ENCODE results near the gene MCRS1. TPM values are rescaled to one million over a fixed set of nuclear protein-coding genes. Genes with fewer than 3 reads are reported as not detected.

MCRS1 gene
- total and polyA plus RNA-seq, 4 donors: 20.0 to 33.1 (median 26.1) TPM

DNA sequence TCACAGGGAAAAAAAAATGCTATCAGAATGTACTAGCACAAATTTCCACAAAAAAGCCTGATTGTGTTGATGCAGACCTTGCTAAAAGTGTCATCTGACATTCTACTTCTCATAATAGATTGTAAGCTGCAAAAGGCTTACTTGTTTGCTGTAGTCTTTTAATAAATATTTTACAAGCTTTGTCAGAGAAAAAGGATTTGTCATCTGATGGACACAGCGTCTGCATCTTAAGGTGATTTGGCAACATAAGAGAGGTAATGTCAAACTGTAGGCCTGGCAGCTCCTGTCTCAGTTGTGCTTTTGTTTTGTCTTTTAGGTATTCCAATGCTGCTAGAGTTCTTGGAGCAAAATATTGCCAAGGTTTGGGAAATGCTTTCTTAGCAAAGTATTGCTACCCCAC, 55.4 kb downstream of the MCRS1 start:
- Histone ChIP-seq H3K27me3 (ENCODE audit: control insufficient read depth in 4 of 4, insufficient read depth in 4 of 4, low read length in 3 of 4) (no peaks in the 10 kb centered on the region), H3K4me3 (ENCODE audit: low read depth in 1 of 3, low read length in 3 of 3) (no peak overlapping the region), H3K9ac (ENCODE audit: low read depth in 1 of 2, low read length in 2 of 2) (no peak overlapping the region), H3K27ac (ENCODE audit: low read depth in 1 of 2, low read length in 2 of 2) (no peak overlapping the region), H3K4me1 (ENCODE audit: control insufficient read depth in 4 of 4, insufficient read depth in 4 of 4, low read length in 3 of 4) (peaks cover 0 to 16% (median 10%) of the 10 kb centered on the region in 4 donors), H3K36me3 (ENCODE audit: control insufficient read depth in 4 of 4, insufficient read depth in 3 of 4, low read depth in 1 of 4, low read length in 3 of 4) (no peaks in the 10 kb centered on the region), H3K9me3 (ENCODE audit: control insufficient read depth in 4 of 4, low read length in 3 of 4) (no peaks in the 10 kb centered on the region)
- 90% methylated on average over 1 of the region's 1 CpG for WGBS
- TF ChIP-seq, protein P1, sequence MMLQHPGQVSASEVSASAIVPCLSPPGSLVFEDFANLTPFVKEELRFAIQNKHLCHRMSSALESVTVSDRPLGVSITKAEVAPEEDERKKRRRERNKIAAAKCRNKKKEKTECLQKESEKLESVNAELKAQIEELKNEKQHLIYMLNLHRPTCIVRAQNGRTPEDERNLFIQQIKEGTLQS (IDR thresholded peaks at IDR 0.05): no peak
- TF ChIP-seq NR2F2 (IDR thresholded peaks at IDR 0.05): no peak
- TF ChIP-seq, protein P2, sequence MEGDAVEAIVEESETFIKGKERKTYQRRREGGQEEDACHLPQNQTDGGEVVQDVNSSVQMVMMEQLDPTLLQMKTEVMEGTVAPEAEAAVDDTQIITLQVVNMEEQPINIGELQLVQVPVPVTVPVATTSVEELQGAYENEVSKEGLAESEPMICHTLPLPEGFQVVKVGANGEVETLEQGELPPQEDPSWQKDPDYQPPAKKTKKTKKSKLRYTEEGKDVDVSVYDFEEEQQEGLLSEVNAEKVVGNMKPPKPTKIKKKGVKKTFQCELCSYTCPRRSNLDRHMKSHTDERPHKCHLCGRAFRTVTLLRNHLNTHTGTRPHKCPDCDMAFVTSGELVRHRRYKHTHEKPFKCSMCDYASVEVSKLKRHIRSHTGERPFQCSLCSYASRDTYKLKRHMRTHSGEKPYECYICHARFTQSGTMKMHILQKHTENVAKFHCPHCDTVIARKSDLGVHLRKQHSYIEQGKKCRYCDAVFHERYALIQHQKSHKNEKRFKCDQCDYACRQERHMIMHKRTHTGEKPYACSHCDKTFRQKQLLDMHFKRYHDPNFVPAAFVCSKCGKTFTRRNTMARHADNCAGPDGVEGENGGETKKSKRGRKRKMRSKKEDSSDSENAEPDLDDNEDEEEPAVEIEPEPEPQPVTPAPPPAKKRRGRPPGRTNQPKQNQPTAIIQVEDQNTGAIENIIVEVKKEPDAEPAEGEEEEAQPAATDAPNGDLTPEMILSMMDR (IDR thresholded peaks at IDR 0.05; ENCODE audit: low read depth, low read length, missing input control): no peak
- TF ChIP-seq HNF4G (IDR thresholded peaks at IDR 0.05): no peak
- no peak for TF ChIP-seq RAD21 (IDR thresholded peaks at IDR 0.05)
- TF ChIP-seq SP1 (IDR thresholded peaks at IDR 0.05): no peak
- no peak for TF ChIP-seq FOXA1 (IDR thresholded peaks at IDR 0.05)
- no peak for TF ChIP-seq JUND (IDR thresholded peaks at IDR 0.05)
- TF ChIP-seq FOXA2 (IDR thresholded peaks at IDR 0.05): no peak
- TF ChIP-seq, protein P3, sequence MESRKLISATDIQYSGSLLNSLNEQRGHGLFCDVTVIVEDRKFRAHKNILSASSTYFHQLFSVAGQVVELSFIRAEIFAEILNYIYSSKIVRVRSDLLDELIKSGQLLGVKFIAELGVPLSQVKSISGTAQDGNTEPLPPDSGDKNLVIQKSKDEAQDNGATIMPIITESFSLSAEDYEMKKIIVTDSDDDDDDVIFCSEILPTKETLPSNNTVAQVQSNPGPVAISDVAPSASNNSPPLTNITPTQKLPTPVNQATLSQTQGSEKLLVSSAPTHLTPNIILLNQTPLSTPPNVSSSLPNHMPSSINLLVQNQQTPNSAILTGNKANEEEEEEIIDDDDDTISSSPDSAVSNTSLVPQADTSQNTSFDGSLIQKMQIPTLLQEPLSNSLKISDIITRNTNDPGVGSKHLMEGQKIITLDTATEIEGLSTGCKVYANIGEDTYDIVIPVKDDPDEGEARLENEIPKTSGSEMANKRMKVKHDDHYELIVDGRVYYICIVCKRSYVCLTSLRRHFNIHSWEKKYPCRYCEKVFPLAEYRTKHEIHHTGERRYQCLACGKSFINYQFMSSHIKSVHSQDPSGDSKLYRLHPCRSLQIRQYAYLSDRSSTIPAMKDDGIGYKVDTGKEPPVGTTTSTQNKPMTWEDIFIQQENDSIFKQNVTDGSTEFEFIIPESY (IDR thresholded peaks at IDR 0.05): no peak
- TF ChIP-seq, protein P4, sequence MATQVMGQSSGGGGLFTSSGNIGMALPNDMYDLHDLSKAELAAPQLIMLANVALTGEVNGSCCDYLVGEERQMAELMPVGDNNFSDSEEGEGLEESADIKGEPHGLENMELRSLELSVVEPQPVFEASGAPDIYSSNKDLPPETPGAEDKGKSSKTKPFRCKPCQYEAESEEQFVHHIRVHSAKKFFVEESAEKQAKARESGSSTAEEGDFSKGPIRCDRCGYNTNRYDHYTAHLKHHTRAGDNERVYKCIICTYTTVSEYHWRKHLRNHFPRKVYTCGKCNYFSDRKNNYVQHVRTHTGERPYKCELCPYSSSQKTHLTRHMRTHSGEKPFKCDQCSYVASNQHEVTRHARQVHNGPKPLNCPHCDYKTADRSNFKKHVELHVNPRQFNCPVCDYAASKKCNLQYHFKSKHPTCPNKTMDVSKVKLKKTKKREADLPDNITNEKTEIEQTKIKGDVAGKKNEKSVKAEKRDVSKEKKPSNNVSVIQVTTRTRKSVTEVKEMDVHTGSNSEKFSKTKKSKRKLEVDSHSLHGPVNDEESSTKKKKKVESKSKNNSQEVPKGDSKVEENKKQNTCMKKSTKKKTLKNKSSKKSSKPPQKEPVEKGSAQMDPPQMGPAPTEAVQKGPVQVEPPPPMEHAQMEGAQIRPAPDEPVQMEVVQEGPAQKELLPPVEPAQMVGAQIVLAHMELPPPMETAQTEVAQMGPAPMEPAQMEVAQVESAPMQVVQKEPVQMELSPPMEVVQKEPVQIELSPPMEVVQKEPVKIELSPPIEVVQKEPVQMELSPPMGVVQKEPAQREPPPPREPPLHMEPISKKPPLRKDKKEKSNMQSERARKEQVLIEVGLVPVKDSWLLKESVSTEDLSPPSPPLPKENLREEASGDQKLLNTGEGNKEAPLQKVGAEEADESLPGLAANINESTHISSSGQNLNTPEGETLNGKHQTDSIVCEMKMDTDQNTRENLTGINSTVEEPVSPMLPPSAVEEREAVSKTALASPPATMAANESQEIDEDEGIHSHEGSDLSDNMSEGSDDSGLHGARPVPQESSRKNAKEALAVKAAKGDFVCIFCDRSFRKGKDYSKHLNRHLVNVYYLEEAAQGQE (IDR thresholded peaks at IDR 0.05): no peak
- TF ChIP-seq, protein P5, sequence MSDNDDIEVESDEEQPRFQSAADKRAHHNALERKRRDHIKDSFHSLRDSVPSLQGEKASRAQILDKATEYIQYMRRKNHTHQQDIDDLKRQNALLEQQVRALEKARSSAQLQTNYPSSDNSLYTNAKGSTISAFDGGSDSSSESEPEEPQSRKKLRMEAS (IDR thresholded peaks at IDR 0.05): no peak
- no peak for TF ChIP-seq TAF1 (conservative IDR thresholded peaks at IDR 0.05)
- no peak for TF ChIP-seq YY1 (IDR thresholded peaks at IDR 0.05)
- no peak for TF ChIP-seq HNF4A (conservative IDR thresholded peaks at IDR 0.05)
- no peak for TF ChIP-seq GABPA (IDR thresholded peaks at IDR 0.05 in 1 of 2, conservative IDR thresholded peaks at IDR 0.05 in 1 of 2)
- no peak for TF ChIP-seq EGR1 (IDR thresholded peaks at IDR 0.05; ENCODE audit: low read depth in 2 of 2)
- TF ChIP-seq RXRA (IDR thresholded peaks at IDR 0.05): no peak
- no peak for DNase-seq (ENCODE audit: low spot score)
